Adrenal gland (tissue), 5 donors: ENCODE measurements around the gene UFD1.

Source experiments
- POLR2A ChIP-seq, 2 donors: fragments of 450-650 bp; IDR thresholded peaks; one replicate each; pipeline ENCODE4 v1.6.1; 2017; ENCODE audit warnings: antibody characterized with exemption in 2 of 2, mild to moderate bottlenecking in 2 of 2, moderate library complexity in 1 of 2
- TF ChIP-seq, protein P1 (sequence below), 6 experiments: fragments of 450-650 bp in 4 of 6; fragments of 200-600 bp in 2 of 6; sonication (generic) in 1 of 6; IDR thresholded peaks; 1 replicate in 5 of 6; 2 replicates in 1 of 6; pipeline versions ENCODE4 v1.5.1 to v1.8.0; 2016 to 2021; ENCODE audit warnings: antibody characterized with exemption in 6 of 6, mild to moderate bottlenecking in 2 of 6, moderate library complexity in 1 of 6
- donor health status: DM: no; HTN: no; CAD: no.

DNA sequence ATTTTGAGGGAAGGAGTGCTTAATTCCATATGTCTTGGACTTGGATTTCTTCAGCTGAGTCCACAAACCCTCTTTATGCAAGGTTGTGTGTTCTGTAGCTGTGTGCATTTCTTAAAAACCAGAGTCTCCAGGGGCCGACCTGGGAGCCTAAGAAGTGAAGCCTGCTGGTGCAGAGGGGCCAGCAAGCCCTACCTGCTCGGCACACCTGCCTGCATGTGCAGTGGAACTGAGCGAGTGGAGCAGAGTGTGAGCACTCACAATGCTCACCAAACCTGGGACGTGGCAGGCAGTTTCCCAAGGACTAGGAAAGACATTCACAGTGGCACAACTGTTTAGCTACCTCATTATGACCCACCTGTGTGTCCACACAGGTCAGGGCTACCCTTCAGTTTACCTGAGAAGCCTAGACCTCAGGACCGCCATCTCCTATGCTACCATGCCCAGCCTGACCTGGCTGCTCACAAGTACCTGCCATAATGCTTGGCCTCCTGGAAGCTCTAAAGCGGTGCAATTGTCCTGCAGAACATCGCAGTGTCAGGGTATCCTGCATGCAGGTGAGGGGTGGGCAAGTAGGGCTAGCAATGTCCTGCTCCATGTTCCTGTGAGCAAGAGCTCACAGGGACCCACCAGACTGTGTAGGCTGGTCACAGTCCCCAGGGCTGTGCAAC is 35.3 kb downstream of the UFD1 start:
- TF ChIP-seq, protein P1, sequence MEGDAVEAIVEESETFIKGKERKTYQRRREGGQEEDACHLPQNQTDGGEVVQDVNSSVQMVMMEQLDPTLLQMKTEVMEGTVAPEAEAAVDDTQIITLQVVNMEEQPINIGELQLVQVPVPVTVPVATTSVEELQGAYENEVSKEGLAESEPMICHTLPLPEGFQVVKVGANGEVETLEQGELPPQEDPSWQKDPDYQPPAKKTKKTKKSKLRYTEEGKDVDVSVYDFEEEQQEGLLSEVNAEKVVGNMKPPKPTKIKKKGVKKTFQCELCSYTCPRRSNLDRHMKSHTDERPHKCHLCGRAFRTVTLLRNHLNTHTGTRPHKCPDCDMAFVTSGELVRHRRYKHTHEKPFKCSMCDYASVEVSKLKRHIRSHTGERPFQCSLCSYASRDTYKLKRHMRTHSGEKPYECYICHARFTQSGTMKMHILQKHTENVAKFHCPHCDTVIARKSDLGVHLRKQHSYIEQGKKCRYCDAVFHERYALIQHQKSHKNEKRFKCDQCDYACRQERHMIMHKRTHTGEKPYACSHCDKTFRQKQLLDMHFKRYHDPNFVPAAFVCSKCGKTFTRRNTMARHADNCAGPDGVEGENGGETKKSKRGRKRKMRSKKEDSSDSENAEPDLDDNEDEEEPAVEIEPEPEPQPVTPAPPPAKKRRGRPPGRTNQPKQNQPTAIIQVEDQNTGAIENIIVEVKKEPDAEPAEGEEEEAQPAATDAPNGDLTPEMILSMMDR (IDR thresholded peaks at IDR 0.05), result no peak
- no peak for TF ChIP-seq POLR2A (IDR thresholded peaks at IDR 0.05)
